Calu3 (cell line): Measurements from ENCODE around the gene NPHS1. TPM values are rescaled to one million over a fixed set of nuclear protein-coding genes. Genes with fewer than 3 reads are reported as not detected.

Experiments
- BruUV-seq: library from RNA; stranded (reverse); fragments of 400-500 nt; replicated peaks from 2 replicates; lab custom pipeline; 2021; lab: Mats Ljungman, UMichigan
- CTCF ChIA-PET: fragments of 300-600 bp; sonication (Branson Sonifier 250); formaldehyde crosslinking; loops from one replicate; lab custom pipeline; 2022; ENCODE audit warnings: antibody characterized with exemption; lab: Charles Lee
- DNase-seq: peaks from one replicate; pipeline ENCODE4 v3.0.0; 2022
- H3K27ac Mint-ChIP-seq: one replicate; pipeline ENCODE4 v1.8.0; 2022; ENCODE audit warnings: mixed read lengths; ENCODE audit not compliant: unreplicated experiment
- H3K27me3 Mint-ChIP-seq: one replicate; pipeline ENCODE4 v1.8.0; 2022; ENCODE audit warnings: mixed read lengths; ENCODE audit not compliant: unreplicated experiment
- H3K36me3 Mint-ChIP-seq: one replicate; pipeline ENCODE4 v1.8.0; 2022; ENCODE audit warnings: mild to moderate bottlenecking, moderate library complexity, mixed read lengths; ENCODE audit not compliant: insufficient read depth, unreplicated experiment
- H3K4me1 Mint-ChIP-seq: one replicate; pipeline ENCODE4 v1.8.0; 2022; ENCODE audit warnings: mild to moderate bottlenecking, low read depth, mixed read lengths; ENCODE audit not compliant: unreplicated experiment
- H3K4me3 Mint-ChIP-seq: one replicate; pipeline ENCODE4 v1.8.0; 2022; ENCODE audit warnings: mild to moderate bottlenecking, low read depth, moderate library complexity, mixed read lengths; ENCODE audit not compliant: unreplicated experiment
- H3K9me3 Mint-ChIP-seq: one replicate; pipeline ENCODE4 v1.8.0; 2022; ENCODE audit warnings: low read depth, mixed read lengths; ENCODE audit not compliant: unreplicated experiment
- intact Hi-C: fragments of 100-400 bp; cut with micrococcal nuclease; formaldehyde crosslinking; loops from one replicate; pipeline ENCODE4 v1.10.0; 2022; ENCODE audit not compliant: unreplicated experiment
- total RNA-seq: library from RNA; stranded (reverse); gene quantifications from 2 replicates; pipeline ENCODE4 v1.2.3, GENCODE V29; 2022
- TF ChIP-seq, protein P1 (sequence below): fragments of 200-600 bp; IDR thresholded peaks from one replicate; pipeline ENCODE4 v1.8.0; 2022; ENCODE audit warnings: antibody characterized with exemption; ENCODE audit not compliant: unreplicated experiment

Gene NPHS1
- total RNA-seq, 1 experiment from 2014 or later = not detected

GRCh38 chr19:35869327-35870123 lies 17.2 kb upstream of the NPHS1 start:
- peaks cover 13% of the 10 kb centered on the region for H3K4me1 Mint-ChIP-seq
- H3K36me3 Mint-ChIP-seq = peaks cover 17% of the 10 kb centered on the region
- H3K27ac Mint-ChIP-seq = peak overlapping the region; percentile 46
- peaks cover 73% of the 10 kb centered on the region for H3K27me3 Mint-ChIP-seq
- TF ChIP-seq, protein P1, sequence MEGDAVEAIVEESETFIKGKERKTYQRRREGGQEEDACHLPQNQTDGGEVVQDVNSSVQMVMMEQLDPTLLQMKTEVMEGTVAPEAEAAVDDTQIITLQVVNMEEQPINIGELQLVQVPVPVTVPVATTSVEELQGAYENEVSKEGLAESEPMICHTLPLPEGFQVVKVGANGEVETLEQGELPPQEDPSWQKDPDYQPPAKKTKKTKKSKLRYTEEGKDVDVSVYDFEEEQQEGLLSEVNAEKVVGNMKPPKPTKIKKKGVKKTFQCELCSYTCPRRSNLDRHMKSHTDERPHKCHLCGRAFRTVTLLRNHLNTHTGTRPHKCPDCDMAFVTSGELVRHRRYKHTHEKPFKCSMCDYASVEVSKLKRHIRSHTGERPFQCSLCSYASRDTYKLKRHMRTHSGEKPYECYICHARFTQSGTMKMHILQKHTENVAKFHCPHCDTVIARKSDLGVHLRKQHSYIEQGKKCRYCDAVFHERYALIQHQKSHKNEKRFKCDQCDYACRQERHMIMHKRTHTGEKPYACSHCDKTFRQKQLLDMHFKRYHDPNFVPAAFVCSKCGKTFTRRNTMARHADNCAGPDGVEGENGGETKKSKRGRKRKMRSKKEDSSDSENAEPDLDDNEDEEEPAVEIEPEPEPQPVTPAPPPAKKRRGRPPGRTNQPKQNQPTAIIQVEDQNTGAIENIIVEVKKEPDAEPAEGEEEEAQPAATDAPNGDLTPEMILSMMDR = no peak
- DNase-seq = peak; percentile 91
- CTCF ChIA-PET = interaction anchor here (0.5 to 0.7 kb wide), 2 partner anchors 39 to 62 kb away, joined by 3 read pairs; partner anchors contain the start of gene TYROBP
- no peaks in the 10 kb centered on the region for H3K9me3 Mint-ChIP-seq
- intact Hi-C loops = no loop called here
- BruUV-seq = no TSS peak
- peak overlapping the region; percentile 58 for H3K4me3 Mint-ChIP-seq

GRCh38 chr19:35868823-35869326 lies 16.6 kb upstream of the NPHS1 start:
- Mint-ChIP-seq H3K4me3 (peak overlapping the region; percentile 58), H3K27ac (no peak overlapping the region)
- CTCF ChIA-PET = interaction anchor here (0.6 to 0.7 kb wide), 2 partner anchors 52 to 124 kb away, joined by 3 to 4 read pairs; no protein-coding TSS in a partner anchor

GRCh38 chr19:35868172-35868822 lies 16.0 kb upstream of the NPHS1 start, which contains the start of gene APLP1:
Gene APLP1 (plus strand): TSS chr19:35868574. CDS start chr19:35868637, 63 bp downstream.
- BruUV-seq = no TSS peak
- TF ChIP-seq, protein P1 = no peak
- CTCF ChIA-PET = interaction anchor here (0.6 to 1.7 kb wide), 4 partner anchors 11 to 124 kb away, joined by 3 to 5 read pairs (median 4); partner anchors contain the start of gene KIRREL2
- intact Hi-C loops = no loop called here
- peaks cover 13% of the 10 kb centered on the region for H3K4me1 Mint-ChIP-seq
- peak within 1 kb of the TSS; percentile 58 for H3K4me3 Mint-ChIP-seq
- H3K27ac Mint-ChIP-seq = no peak within 1 kb of the TSS
- peaks cover 67% of the 10 kb centered on the region for H3K27me3 Mint-ChIP-seq
- DNase-seq = peak; percentile 82
- no peaks in the 10 kb centered on the region for H3K9me3 Mint-ChIP-seq
- peaks cover 17% of the 10 kb centered on the region for H3K36me3 Mint-ChIP-seq

More at GRCh38 chr19:35868823-35869326, 16.6 kb upstream of the NPHS1 start:
- no peak for DNase-seq
- TF ChIP-seq, protein P1 = no peak
- H3K36me3 Mint-ChIP-seq = peaks cover 17% of the 10 kb centered on the region
- BruUV-seq = no TSS peak
- H3K4me1 Mint-ChIP-seq = peaks cover 13% of the 10 kb centered on the region
- H3K27me3 Mint-ChIP-seq = peaks cover 73% of the 10 kb centered on the region
- no peaks in the 10 kb centered on the region for H3K9me3 Mint-ChIP-seq
- intact Hi-C loops = no loop called here

DNA sequence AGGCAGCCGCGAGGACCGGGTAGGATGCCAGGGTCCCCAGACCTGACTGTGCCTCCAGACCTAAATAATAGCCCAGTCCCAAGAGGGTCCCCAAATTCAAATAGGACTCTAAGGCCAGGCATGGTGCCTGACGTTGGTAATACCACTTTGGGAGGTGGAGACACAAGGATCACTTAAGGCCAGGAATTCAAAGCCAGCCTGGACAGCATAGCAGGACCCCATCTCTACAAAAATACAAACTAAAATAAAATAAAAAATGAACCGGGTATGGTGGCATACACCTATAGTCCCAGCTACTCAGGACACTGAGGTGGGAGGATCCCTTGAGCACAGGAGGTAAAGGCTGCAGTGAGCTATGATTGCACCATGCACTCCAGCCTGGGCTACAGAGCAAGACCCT lies 10.7 kb upstream of the NPHS1 start:
- Mint-ChIP-seq H3K36me3 (peaks cover 10% of the 10 kb centered on the region), H3K4me3 (no peak overlapping the region), H3K27me3 (peaks cover 92% of the 10 kb centered on the region), H3K27ac (no peak overlapping the region), H3K4me1 (peaks cover 25% of the 10 kb centered on the region), H3K9me3 (no peaks in the 10 kb centered on the region)
- no peak for DNase-seq
- TF ChIP-seq, protein P1 = no peak
- no TSS peak for BruUV-seq
- intact Hi-C loops = no loop called here
- CTCF ChIA-PET = no interaction called here
